ENCODE results near the gene THADA.
"Not testable (repeated sequence)": the region's sequence is repeated elsewhere in the genome, so short reads cannot be mapped to it uniquely, and the experiment has no call there.

The THADA gene

GRCh38 chr2:43193652-43194120 is 402.2 kb downstream of the THADA start:
- no peaks in the 10 kb centered on the region for H3K36me3 ChIP-seq (ENCODE audit: control insufficient read depth, insufficient read depth, low read length)

DNA sequence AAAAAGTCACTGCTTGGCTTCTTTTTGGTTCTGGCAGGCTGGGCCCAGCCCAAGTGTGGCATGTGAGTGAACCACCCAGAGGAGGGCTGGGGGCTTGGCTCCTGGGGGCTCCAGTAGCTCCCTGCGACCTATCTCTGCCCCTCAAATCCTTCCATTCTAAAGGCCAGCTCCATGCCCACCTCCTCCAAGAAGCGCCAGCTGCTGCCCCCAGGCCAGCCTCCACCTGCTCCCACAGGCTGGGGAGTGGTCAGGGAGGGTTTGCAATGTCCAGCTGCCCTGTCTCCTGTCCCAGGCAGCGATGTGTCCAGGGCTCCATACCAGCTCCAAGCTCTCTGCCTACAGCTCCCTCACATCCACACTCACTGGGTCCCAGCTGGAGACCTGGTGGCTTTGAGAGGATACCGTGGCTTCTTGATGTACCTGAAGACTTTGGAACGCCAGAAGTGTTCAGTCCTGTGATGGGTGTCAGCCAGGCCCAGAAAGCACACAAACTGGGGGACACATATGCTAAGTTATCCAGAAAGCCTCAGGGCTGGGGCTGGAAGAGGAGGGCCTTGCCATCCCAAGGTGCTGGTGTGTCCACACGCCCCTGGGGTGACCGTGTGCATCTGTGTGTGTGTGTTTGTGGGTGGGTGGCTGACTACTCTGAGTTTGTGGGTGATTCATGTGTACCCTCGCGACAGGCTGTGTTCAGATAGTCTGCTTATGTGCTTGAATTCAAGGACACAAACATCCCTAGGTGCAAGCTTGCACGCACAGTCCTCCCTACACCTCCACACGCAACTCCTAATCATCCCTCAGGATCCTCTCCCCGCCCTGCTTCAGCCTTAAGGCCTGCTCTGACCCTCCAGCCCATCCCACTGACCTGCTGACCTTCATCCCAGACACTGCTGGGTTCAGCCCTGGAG is 402.8 kb downstream of the THADA start:
- Histone ChIP-seq H3K36me3 (ENCODE audit: control insufficient read depth, insufficient read depth, low read length) (no peaks in the 10 kb centered on the region), H3K27me3 (ENCODE audit: control insufficient read depth, insufficient read depth, low read length, poor library complexity, severe bottlenecking) (no peaks in the 10 kb centered on the region), H3K4me1 (ENCODE audit: control insufficient read depth, insufficient read depth, low read length) (peaks cover 6% of the 10 kb centered on the region), H3K4me3 (ENCODE audit: insufficient read depth, low read depth, low read length) (no peak overlapping the region), H3K27ac (ENCODE audit: insufficient read depth, low read depth, low read length, poor library complexity, severe bottlenecking) (no peak overlapping the region), H3K9me3 (ENCODE audit: control insufficient read depth, low read length) (no peaks in the 10 kb centered on the region)
- 90 to 92% methylated on average over 12 of the region's 12 CpGs for WGBS, 2 experiments

More at GRCh38 chr2:43193652-43194120, 402.2 kb downstream of the THADA start:
- peaks cover 6% of the 10 kb centered on the region for H3K4me1 ChIP-seq (ENCODE audit: control insufficient read depth, insufficient read depth, low read length)
- H3K9me3 ChIP-seq (ENCODE audit: control insufficient read depth, low read length): no peaks in the 10 kb centered on the region
- 91 to 97% methylated on average over 4 of the region's 4 CpGs for WGBS, 2 experiments
- H3K4me3 ChIP-seq (ENCODE audit: insufficient read depth, low read depth, low read length): no peak overlapping the region
- no peaks in the 10 kb centered on the region for H3K27me3 ChIP-seq (ENCODE audit: control insufficient read depth, insufficient read depth, low read length, poor library complexity, severe bottlenecking)
- H3K27ac ChIP-seq (ENCODE audit: insufficient read depth, low read depth, low read length, poor library complexity, severe bottlenecking): no peak overlapping the region

- Histone ChIP-seq H3K36me3 (ENCODE audit: control insufficient read depth, insufficient read depth, low read length) (no peaks in the 10 kb centered on the region), H3K4me3 (ENCODE audit: insufficient read depth, low read depth, low read length) (no peak overlapping the region), H3K27me3 (ENCODE audit: control insufficient read depth, insufficient read depth, low read length, poor library complexity, severe bottlenecking) (no peaks in the 10 kb centered on the region), H3K9me3 (ENCODE audit: control insufficient read depth, low read length) (no peaks in the 10 kb centered on the region), H3K27ac (ENCODE audit: insufficient read depth, low read depth, low read length, poor library complexity, severe bottlenecking) (no peak overlapping the region), H3K4me1 (ENCODE audit: control insufficient read depth, insufficient read depth, low read length) (peaks cover 6% of the 10 kb centered on the region)
- WGBS, 2 experiments: 83% methylated on average over 3 of the region's 3 CpGs
Observed at GRCh38 chr2:43191947-43192516, 403.8 kb downstream of the THADA start.

DNA sequence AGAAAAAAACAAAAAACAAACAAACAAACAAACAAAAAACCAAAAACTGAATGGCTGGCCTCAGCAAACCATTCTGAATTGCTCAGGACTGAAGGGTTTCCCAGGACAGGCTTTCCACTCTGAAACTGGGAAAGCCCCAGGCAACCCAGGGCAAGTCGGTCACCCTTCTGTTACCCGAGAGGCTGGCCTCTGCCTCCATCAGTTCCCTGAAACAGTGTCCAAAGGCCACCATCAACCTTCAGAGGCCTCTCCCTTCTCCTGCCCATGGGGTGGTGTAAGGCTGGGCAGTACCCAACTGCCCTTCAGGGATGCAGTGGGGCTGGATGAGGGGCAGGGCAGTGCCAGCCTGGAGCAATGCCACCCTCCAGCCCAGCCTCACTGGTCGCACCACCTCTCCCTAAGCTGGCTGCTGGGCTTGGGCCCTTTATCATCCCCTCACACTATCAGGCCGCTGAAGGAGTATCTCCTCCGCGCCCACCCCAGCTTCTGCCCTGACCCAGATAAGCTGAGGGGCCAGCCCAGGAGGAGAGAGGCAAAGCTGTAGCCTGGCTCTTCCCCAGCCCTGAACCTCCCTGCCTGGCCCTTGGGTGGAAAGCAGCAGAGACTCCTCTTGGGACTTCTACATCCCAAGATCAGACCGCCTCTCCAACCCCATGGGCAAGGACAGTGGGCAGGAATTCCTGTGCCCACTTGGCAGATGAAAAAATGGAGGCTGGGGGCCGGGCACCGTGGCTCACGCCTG is 405.4 kb downstream of the THADA start:
- H3K4me1 ChIP-seq (ENCODE audit: control insufficient read depth, insufficient read depth, low read length): peaks cover 6% of the 10 kb centered on the region
- H3K36me3 ChIP-seq (ENCODE audit: control insufficient read depth, insufficient read depth, low read length): no peaks in the 10 kb centered on the region
- no peaks in the 10 kb centered on the region for H3K9me3 ChIP-seq (ENCODE audit: control insufficient read depth, low read length)
- 88 to 90% methylated on average over 10 of the region's 10 CpGs for WGBS, 2 experiments
- no peaks in the 10 kb centered on the region for H3K27me3 ChIP-seq (ENCODE audit: control insufficient read depth, insufficient read depth, low read length, poor library complexity, severe bottlenecking)
- H3K4me3 ChIP-seq (ENCODE audit: insufficient read depth, low read depth, low read length): no peak overlapping the region
- H3K27ac ChIP-seq (ENCODE audit: insufficient read depth, low read depth, low read length, poor library complexity, severe bottlenecking): no peak overlapping the region

- 94 to 95% methylated on average over 7 of the region's 7 CpGs for WGBS, 2 experiments
- H3K27me3 ChIP-seq (ENCODE audit: control insufficient read depth, insufficient read depth, low read length, poor library complexity, severe bottlenecking); H3K9me3 ChIP-seq (ENCODE audit: control insufficient read depth, low read length); H3K4me1 ChIP-seq (ENCODE audit: control insufficient read depth, insufficient read depth, low read length); H3K27ac ChIP-seq (ENCODE audit: insufficient read depth, low read depth, low read length, poor library complexity, severe bottlenecking); H3K4me3 ChIP-seq (ENCODE audit: insufficient read depth, low read depth, low read length); H3K36me3 ChIP-seq (ENCODE audit: control insufficient read depth, insufficient read depth, low read length): not testable (repeated sequence)
Observed at GRCh38 chr2:43189861-43190260, 406.0 kb downstream of the THADA start.

GRCh38 chr2:43188561-43189386 is 407.1 kb downstream of the THADA start:
- H3K4me1 ChIP-seq (ENCODE audit: control insufficient read depth, insufficient read depth, low read length): peaks cover 6% of the 10 kb centered on the region
- H3K27me3 ChIP-seq (ENCODE audit: control insufficient read depth, insufficient read depth, low read length, poor library complexity, severe bottlenecking): no peaks in the 10 kb centered on the region
- H3K9me3 ChIP-seq (ENCODE audit: control insufficient read depth, low read length): no peaks in the 10 kb centered on the region
- H3K4me3 ChIP-seq (ENCODE audit: insufficient read depth, low read depth, low read length): no peak overlapping the region
- no peak overlapping the region for H3K27ac ChIP-seq (ENCODE audit: insufficient read depth, low read depth, low read length, poor library complexity, severe bottlenecking)
- WGBS, 2 experiments: 91 to 92% methylated on average over 16 of the region's 16 CpGs
- H3K36me3 ChIP-seq (ENCODE audit: control insufficient read depth, insufficient read depth, low read length): no peaks in the 10 kb centered on the region

- 52 to 55% methylated on average over 12 of the region's 12 CpGs for WGBS, 2 experiments
- Histone ChIP-seq H3K36me3 (ENCODE audit: control insufficient read depth, insufficient read depth, low read length) (no peaks in the 10 kb centered on the region), H3K4me1 (ENCODE audit: control insufficient read depth, insufficient read depth, low read length) (no peaks in the 10 kb centered on the region), H3K27ac (ENCODE audit: insufficient read depth, low read depth, low read length, poor library complexity, severe bottlenecking) (no peak overlapping the region), H3K4me3 (ENCODE audit: insufficient read depth, low read depth, low read length) (no peak overlapping the region), H3K9me3 (ENCODE audit: control insufficient read depth, low read length) (no peaks in the 10 kb centered on the region), H3K27me3 (ENCODE audit: control insufficient read depth, insufficient read depth, low read length, poor library complexity, severe bottlenecking) (no peaks in the 10 kb centered on the region)
Observed at GRCh38 chr2:43186679-43187374, 409.0 kb downstream of the THADA start.

DNA sequence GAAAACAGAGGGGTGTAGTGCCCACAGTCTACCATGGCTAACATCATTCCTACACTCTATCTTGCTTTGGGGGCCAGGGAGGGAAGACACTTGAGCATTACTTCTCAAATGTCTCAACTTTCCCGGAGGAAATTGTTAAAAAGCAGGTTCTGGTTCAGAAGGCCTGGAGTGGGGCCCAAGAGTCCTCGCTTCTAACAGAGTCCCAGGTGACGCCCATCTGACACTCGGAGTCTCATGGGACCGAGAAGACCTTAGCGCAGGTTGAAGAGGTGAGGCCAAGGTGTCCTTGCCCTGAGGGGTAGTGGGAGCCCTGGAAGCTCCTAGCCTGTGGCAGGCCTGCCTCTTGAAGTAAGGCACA is 409.5 kb downstream of the THADA start:
- 96 to 97% methylated on average over 6 of the region's 6 CpGs for WGBS, 2 experiments
- H3K4me1 ChIP-seq (ENCODE audit: control insufficient read depth, insufficient read depth, low read length): no peaks in the 10 kb centered on the region
- no peaks in the 10 kb centered on the region for H3K9me3 ChIP-seq (ENCODE audit: control insufficient read depth, low read length)
- H3K27ac ChIP-seq (ENCODE audit: insufficient read depth, low read depth, low read length, poor library complexity, severe bottlenecking): no peak overlapping the region
- no peaks in the 10 kb centered on the region for H3K27me3 ChIP-seq (ENCODE audit: control insufficient read depth, insufficient read depth, low read length, poor library complexity, severe bottlenecking)
- H3K36me3 ChIP-seq (ENCODE audit: control insufficient read depth, insufficient read depth, low read length): no peaks in the 10 kb centered on the region
- H3K4me3 ChIP-seq (ENCODE audit: insufficient read depth, low read depth, low read length): no peak overlapping the region

- H3K27ac ChIP-seq (ENCODE audit: insufficient read depth, low read depth, low read length, poor library complexity, severe bottlenecking): no peak overlapping the region
- no peak overlapping the region for H3K4me3 ChIP-seq (ENCODE audit: insufficient read depth, low read depth, low read length)
- no peaks in the 10 kb centered on the region for H3K9me3 ChIP-seq (ENCODE audit: control insufficient read depth, low read length)
- no peaks in the 10 kb centered on the region for H3K36me3 ChIP-seq (ENCODE audit: control insufficient read depth, insufficient read depth, low read length)
- WGBS, 2 experiments: 84 to 87% methylated on average over 4 of the region's 4 CpGs
- peaks cover 5% of the 10 kb centered on the region for H3K4me1 ChIP-seq (ENCODE audit: control insufficient read depth, insufficient read depth, low read length)
- no peaks in the 10 kb centered on the region for H3K27me3 ChIP-seq (ENCODE audit: control insufficient read depth, insufficient read depth, low read length, poor library complexity, severe bottlenecking)
Observed at GRCh38 chr2:43185146-43185545, 410.7 kb downstream of the THADA start.
